Mononuclear cell (primary cell): ENCODE data around the gene WNT1. TPM values are rescaled to one million over a fixed set of nuclear protein-coding genes. Genes with fewer than 3 reads are reported as not detected.

ENCODE experiments used
- total RNA-seq: library from RNA; depleted of rRNA; stranded (reverse); fragments of >200 nt; gene quantifications from one replicate; pipeline ENCODE4 v1.2.3, GENCODE V29; 2012

The WNT1 gene
- total RNA-seq, 1 donor = 0.10 TPM

Other genes with a start within 250 kb of the WNT1 start
- gene ADCY6, start 189.2 kb upstream of the WNT1 start, total RNA-seq = 0.52 TPM
- gene CACNB3, start 159.8 kb upstream of the WNT1 start, total RNA-seq = 0.63 TPM
- 51.9 TPM for gene DDX23, start 126.2 kb upstream of the WNT1 start, total RNA-seq
- gene RND1, start 112.5 kb upstream of the WNT1 start, total RNA-seq = 6.2 TPM
- 25.0 TPM for gene FKBP11, start 52.8 kb upstream of the WNT1 start, total RNA-seq
- 38.2 TPM for gene ARF3, start 20.8 kb upstream of the WNT1 start, total RNA-seq
- gene WNT10B, start 6.6 kb upstream of the WNT1 start, total RNA-seq = 0.94 TPM
- gene DDN, start 21.1 kb downstream of the WNT1 start, total RNA-seq = 0.21 TPM
- 29.8 TPM for gene PRKAG1, start 40.5 kb downstream of the WNT1 start, total RNA-seq
- gene KMT2D, start 82.5 kb downstream of the WNT1 start, total RNA-seq = 47.8 TPM
- gene RHEBL1, start 91.7 kb downstream of the WNT1 start, total RNA-seq = 2.5 TPM
- gene DHH, start 116.5 kb downstream of the WNT1 start, total RNA-seq = 0.21 TPM
- 133 TPM for gene LMBR1L, start 132.5 kb downstream of the WNT1 start, total RNA-seq
- gene TUBA1B, start 153.1 kb downstream of the WNT1 start, total RNA-seq = 216 TPM
- 285 TPM for gene TUBA1A, start 210.8 kb downstream of the WNT1 start, total RNA-seq